Measurements from ENCODE around the gene ANKRD65.

DNA sequence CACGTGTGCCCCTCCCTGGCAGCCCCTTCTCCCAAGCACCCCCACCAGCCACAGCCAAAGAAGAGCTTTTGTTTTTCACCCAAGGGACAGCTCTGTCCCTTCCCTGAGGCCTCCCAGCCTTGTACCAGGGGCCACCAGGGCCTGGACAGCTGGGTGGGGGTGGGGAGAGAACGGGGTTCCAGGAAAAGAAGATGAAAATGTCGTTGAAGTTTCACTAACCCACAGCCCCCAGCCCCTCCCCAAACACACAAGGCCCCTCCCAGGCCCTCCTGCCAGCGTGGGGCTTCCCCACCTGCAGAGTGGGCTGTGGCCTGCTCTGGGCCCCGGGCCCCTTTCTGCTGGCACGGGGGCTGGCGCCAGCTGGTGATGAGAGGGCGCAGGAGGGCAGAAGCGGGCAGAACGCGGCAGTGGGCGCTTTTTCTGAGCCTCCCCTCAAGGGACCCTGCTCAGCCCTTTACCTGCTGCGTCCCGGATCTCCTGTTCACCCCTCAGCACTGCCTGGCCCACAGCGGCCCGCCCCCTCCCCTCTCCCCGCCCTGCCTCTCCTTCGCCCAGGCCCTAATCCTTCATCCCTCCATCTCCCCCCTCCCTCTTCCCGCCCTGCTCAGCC, 5.5 kb upstream of the ANKRD65 start:
- TF ChIP-seq EZH2 (IDR thresholded peaks at IDR 0.05; ENCODE audit: insufficient read depth, low read length) = no peak
- TF ChIP-seq CTCF (IDR thresholded peaks at IDR 0.05; ENCODE audit: insufficient read depth, low read depth, low read length) = no peak

All from astrocyte (in vitro differentiated cells and primary cell).